K562 (cell line): ENCODE data around the gene EFCAB8. TPM values are rescaled to one million over a fixed set of nuclear protein-coding genes. Genes with fewer than 3 reads are reported as not detected.

Experiments used
- ATAC-seq: fragments of 200-7000 bp; cut with Tn5 transposase; 3 replicates; pipeline ENCODE4 v1.9.1; 2020; ENCODE audit warnings: moderate library complexity
- BruUV-seq: library from RNA; stranded (reverse); fragments of 400-500 nt; replicated peaks from 2 replicates; lab custom pipeline; 2021; lab: Mats Ljungman, UMichigan
- CTCF ChIA-PET: fragments of 300-600 bp; formaldehyde crosslinking; extraction: SDS; loops from one replicate; lab custom pipeline; 2021; ENCODE audit warnings: low intra/inter-chr PET ratio; lab: Yijun Ruan, JAX
- POLR2A ChIA-PET: fragments of 300-600, 350-650 bp; sonication (Branson Sonifier 250); formaldehyde crosslinking; extraction: SDS; loops from one replicate; lab custom pipeline; 2021; ENCODE audit warnings: antibody characterized with exemption, inconsistent platforms; lab: Yijun Ruan, JAX
- DNase-seq, 4 experiments: peaks; one replicate each; pipeline versions ENCODE4 v3.0.0 to v3.0.0-alpha.2; 2011 to 2018; ENCODE audit warnings: low spot score in 3 of 4, mixed read lengths in 3 of 4; ENCODE audit errors: extremely low read depth in 1 of 4
- FAIRE-seq: peaks from 2 replicates; lab custom pipeline; 2011; peaks lifted over from hg19 to GRCh38; lab: Jason Lieb, UNC
- H2AFZ ChIP-seq: 2 replicates; pipeline ENCODE4 v1.6.0; 2011; ENCODE audit warnings: low read depth, low read length, control low read depth, inconsistent platforms
- H3K27ac ChIP-seq: fragments of 200-600 bp; 3 replicates; pipeline ENCODE4 v1.8.0; 2011; ENCODE audit warnings: low read depth, mild to moderate bottlenecking, control low read depth, inconsistent platforms, low read length, moderate library complexity, mixed read lengths; ENCODE audit errors: extremely low read depth
- H3K27me3 ChIP-seq, 2 experiments: fragments of 300-600 bp in 1 of 2; 2 replicates in 1 of 2; 3 replicates in 1 of 2; pipeline versions ENCODE4 v1.6.0 to v1.8.0; 2011; ENCODE audit warnings: inconsistent platforms in 2 of 2, low read length in 2 of 2, mild to moderate bottlenecking in 1 of 2, mixed read lengths in 1 of 2, moderate library complexity in 1 of 2; ENCODE audit not compliant: control insufficient read depth in 2 of 2, insufficient read depth in 2 of 2
- H3K36me3 ChIP-seq: fragments of 300-600 bp; 3 replicates; pipeline ENCODE4 v1.8.0; 2011; ENCODE audit warnings: mild to moderate bottlenecking, low read length, inconsistent platforms; ENCODE audit not compliant: control insufficient read depth, insufficient read depth
- H3K4me1 ChIP-seq, 2 experiments: fragments of 200-600 bp in 1 of 2; replicated peaks in 1 of 2; 2 replicates in 1 of 2; 3 replicates in 1 of 2; pipeline versions ENCODE4 v1.5.1 to v1.8.0; 2011; ENCODE audit warnings: inconsistent platforms in 2 of 2, low read length in 2 of 2, mild to moderate bottlenecking in 1 of 2, mixed read lengths in 1 of 2, moderate library complexity in 1 of 2; ENCODE audit not compliant: control insufficient read depth in 2 of 2, insufficient read depth in 2 of 2
- H3K4me2 ChIP-seq: 2 replicates; pipeline ENCODE4 v1.6.1; 2011; ENCODE audit warnings: low read length, control low read depth, inconsistent platforms, mixed read lengths; ENCODE audit not compliant: insufficient read depth
- H3K4me3 ChIP-seq: fragments of 200-600 bp; sonication (generic), shearing (Covaris generic); 2 replicates; pipeline ENCODE4 v1.5.1; 2016; ENCODE audit warnings: control low read depth, inconsistent platforms
- H3K79me2 ChIP-seq: fragments of 200-600 bp; 3 replicates; pipeline ENCODE4 v1.8.0; 2011; ENCODE audit warnings: low read length, inconsistent platforms; ENCODE audit not compliant: control insufficient read depth, insufficient read depth
- H3K9ac ChIP-seq, 2 experiments: 2 replicates each; pipeline versions ENCODE4 v1.6.0 to v1.6.1; 2011; ENCODE audit warnings: low read depth in 2 of 2, low read length in 2 of 2, control low read depth in 1 of 2, inconsistent platforms in 1 of 2, mild to moderate bottlenecking in 1 of 2, mixed read lengths in 1 of 2; ENCODE audit not compliant: insufficient read depth in 1 of 2
- H3K9me1 ChIP-seq: one replicate; pipeline ENCODE4 v1.6.0; 2011; ENCODE audit warnings: inconsistent platforms, mild to moderate bottlenecking, low read length, moderate library complexity; ENCODE audit not compliant: control insufficient read depth, insufficient read depth
- H3K9me3 ChIP-seq: replicated peaks from 2 replicates; pipeline ENCODE4 v1.5.1; 2011; ENCODE audit warnings: low read depth, low read length, inconsistent platforms; ENCODE audit not compliant: control insufficient read depth, insufficient read depth
- H4K20me1 ChIP-seq: replicated peaks from 2 replicates; pipeline ENCODE4 v1.6.1; 2011; ENCODE audit warnings: low read length, inconsistent platforms, mixed read lengths; ENCODE audit not compliant: control insufficient read depth, insufficient read depth
- CHCHD3 ChIP-seq: fragments of 250-450 bp; sonication (Bioruptor Pico); IDR thresholded peaks from 2 replicates; pipeline ENCODE4 v2.1.2; 2022; ENCODE audit warnings: mild to moderate bottlenecking
- DIDO1 ChIP-seq: fragments of 450-650 bp; IDR thresholded peaks from 2 replicates; pipeline ENCODE4 v1.6.1; 2016; ENCODE audit warnings: low read depth, missing biosample characterization, missing genetic modification characterization
- MAFK ChIP-seq: IDR thresholded peaks from 2 replicates; pipeline ENCODE4 v1.6.1; 2011; ENCODE audit warnings: low read length, improper control_type of control experiment
- NEUROD1 ChIP-seq: fragments of 150-350 bp; IDR thresholded peaks from 2 replicates; pipeline ENCODE4 v1.6.1; 2014; ENCODE audit warnings: borderline replicate concordance, low read length, low read depth; ENCODE audit not compliant: partially characterized antibody
- PML ChIP-seq: IDR thresholded peaks from 2 replicates; pipeline ENCODE4 v1.6.1; 2012; ENCODE audit warnings: low read length, inconsistent platforms
- RBM15 ChIP-seq: fragments of 200-400 bp; formaldehyde crosslinking; IDR thresholded peaks from 2 replicates; pipeline ENCODE4 v1.6.1; 2018; ENCODE audit warnings: mild to moderate bottlenecking, low read length, moderate library complexity; ENCODE audit not compliant: insufficient read depth
- RBM22 ChIP-seq: fragments of 200-400 bp; formaldehyde crosslinking; IDR thresholded peaks from 2 replicates; pipeline ENCODE4 v1.6.1; 2018; ENCODE audit warnings: low read length, low read depth; ENCODE audit not compliant: poor library complexity, severe bottlenecking
- SPI1 ChIP-seq: IDR thresholded peaks from 2 replicates; pipeline ENCODE4 v1.6.1; 2011; ENCODE audit warnings: low read depth, low read length, control low read depth, borderline replicate concordance
- TBL1XR1 ChIP-seq, 2 experiments: IDR thresholded peaks; 2 replicates each; pipeline ENCODE4 v1.6.1; 2012; ENCODE audit warnings: improper control_type of control experiment in 2 of 2, low read length in 2 of 2, mild to moderate bottlenecking in 1 of 2
- THRAP3 ChIP-seq: fragments of 450-650 bp; IDR thresholded peaks from 2 replicates; pipeline ENCODE4 v1.6.1; 2016; ENCODE audit warnings: mild to moderate bottlenecking, inconsistent platforms, borderline replicate concordance
- ZBED1 ChIP-seq: IDR thresholded peaks from 2 replicates; pipeline ENCODE4 v1.6.1; 2014
- ZC3H11A ChIP-seq: IDR thresholded peaks from 2 replicates; pipeline ENCODE4 v1.6.1; 2012; ENCODE audit warnings: low read depth, low read length, improper control_type of control experiment
- ZNF431 ChIP-seq: sonication (generic); formaldehyde crosslinking; IDR thresholded peaks from 2 replicates; pipeline ENCODE4 v1.8.0; 2022; ENCODE audit warnings: mild to moderate bottlenecking, missing genetic modification reagents
- ZNF584 ChIP-seq: fragments of 200-800 bp; sonication (Bioruptor generic); IDR thresholded peaks from 2 replicates; pipeline ENCODE4 v1.6.1; 2016; ENCODE audit warnings: low read depth, mild to moderate bottlenecking, missing genetic modification characterization, missing compliant biosample characterization
- WGBS: fragments of 100-300 bp; shearing (Covaris generic); methylation state at CpG from one replicate; pipeline ENCODE4 v1.1.6; 2016; ENCODE audit warnings: low coverage, mixed read lengths; ENCODE audit not compliant: insufficient coverage; ENCODE audit errors: missing lambda C conversion rate; 5-methylcytosine and 5-hydroxymethylcytosine counted together
- in situ Hi-C: fragments of 300-500 bp; cut with MboI; formaldehyde crosslinking; loops from 4 replicates; pipeline ENCODE4 v1.15.0; 2018; ENCODE audit warnings: inconsistent platforms, mixed read lengths
- intact Hi-C: fragments of 100-400 bp; cut with micrococcal nuclease; formaldehyde crosslinking; loops from 2 replicates; pipeline ENCODE4 v1.14.2; 2022
- polyA plus RNA-seq, 8 experiments: library from polyadenylated mRNA; depleted of rRNA in 4 of 8; stranded (reverse) in 5 of 8; unstranded in 3 of 8; fragments of >200 nt; fragmentation: Nextera tagmentation in 2 of 8; fragmentation: Illumina TruSeq in 1 of 8; extraction: Ambion mirVana in 2 of 8; extraction: Trizol in 1 of 8; gene quantifications; 2 replicates each; pipeline versions ENCODE4 v1.2.1 to v1.2.3, GENCODE V29; 2011 to 2014; ENCODE audit warnings: inconsistent platforms in 1 of 8, missing spikeins in 1 of 8
- total RNA-seq, 7 experiments: library from RNA; depleted of rRNA in 6 of 7; stranded (reverse); fragments of >200 nt in 6 of 7; fragmentation: Illumina TruSeq in 2 of 7; extraction: Trizol in 2 of 7; gene quantifications; 2 replicates each; pipeline versions ENCODE4 v1.2.1 to v1.2.3, GENCODE V29; 2011 to 2021; ENCODE audit warnings: low replicate concordance in 1 of 7

EFCAB8 gene
- total and polyA plus RNA-seq, 9 of the 15 experiments (the other 6 are each of a cell fraction or from before 2014, with no cell fraction given) = 0.03 to 0.18 (median 0.11) TPM; not detected in 6

DNA sequence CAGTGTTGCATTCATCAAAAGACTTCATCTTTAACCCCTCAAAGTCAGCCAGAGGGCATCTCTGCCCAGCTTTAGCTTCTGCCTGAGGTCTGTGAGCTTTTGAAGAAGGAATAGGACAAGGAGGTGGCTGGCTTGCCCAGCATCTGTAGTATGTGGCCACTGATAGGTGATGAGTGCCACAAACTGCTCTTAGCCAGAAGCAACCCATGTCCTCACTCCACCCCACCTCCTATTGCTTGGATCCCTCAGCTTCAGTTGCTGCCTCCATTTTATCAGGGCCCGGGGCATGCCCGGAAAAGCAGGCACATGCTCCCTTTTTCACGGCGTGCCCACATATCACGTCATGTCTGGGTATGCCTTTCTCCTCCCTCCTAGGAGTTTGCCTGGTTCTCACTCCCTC, 11.9 kb upstream of the EFCAB8 start:
- H3K27ac ChIP-seq = no peak overlapping the region
- H2AFZ ChIP-seq = no peak overlapping the region
- POLR2A ChIA-PET = interaction anchor here (0.6 to 4.0 kb wide), 4 partner anchors 9 to 18 kb away, joined by 3 to 23 read pairs (median 4); partner anchors contain the start of gene EFCAB8
- no peak for TF ChIP-seq TBL1XR1 (IDR thresholded peaks at IDR 0.05; ENCODE audit: low read length in 2 of 2)
- TF ChIP-seq RBM15 = no peak
- no peak for TF ChIP-seq ZC3H11A
- TF ChIP-seq PML = no peak
- no peak for TF ChIP-seq DIDO1
- no peak for TF ChIP-seq NEUROD1
- no peak for TF ChIP-seq THRAP3
- TF ChIP-seq ZBED1 = no peak
- TF ChIP-seq ZNF431 (CRISPR knock-in tag) = no peak
- no peak for TF ChIP-seq RBM22
- no peak for TF ChIP-seq ZNF584 (CRISPR knock-in tag)
- no peak for TF ChIP-seq MAFK
- TF ChIP-seq SPI1 = no peak
- TF ChIP-seq CHCHD3 (CRISPR knock-in tag) = no peak
- no peaks in the 10 kb centered on the region for H3K4me1 ChIP-seq
- 0 out of 2 replicates have a peak, but pooled peaks cover 5% of the 10 kb centered on the region for H4K20me1 ChIP-seq
- H3K4me3 ChIP-seq = no peak overlapping the region
- in situ Hi-C loops (no loop called here), intact Hi-C loops (no loop called here)
- BruUV-seq = no TSS peak
- CTCF ChIA-PET = no interaction called here
- H3K36me3 ChIP-seq = peaks cover 86% of the 10 kb centered on the region
- no peak for DNase-seq
- H3K79me2 ChIP-seq = peaks cover 20% of the 10 kb centered on the region
- 96% methylated on average over 5 of the region's 5 CpGs for WGBS
- H3K9me1 ChIP-seq = no peaks in the 10 kb centered on the region
- H3K27me3 ChIP-seq = no peaks in the 10 kb centered on the region
- no peak for ATAC-seq
- H3K4me2 ChIP-seq = no peak overlapping the region
- no peak overlapping the region for H3K9ac ChIP-seq
- no peak for FAIRE-seq
- no peaks in the 10 kb centered on the region for H3K9me3 ChIP-seq
